ENCODE results near the gene PIK3C2A.
"Not testable (repeated sequence)": the region's sequence is repeated elsewhere in the genome, so short reads cannot be mapped to it uniquely, and the experiment has no call there.

PIK3C2A gene, protein sequence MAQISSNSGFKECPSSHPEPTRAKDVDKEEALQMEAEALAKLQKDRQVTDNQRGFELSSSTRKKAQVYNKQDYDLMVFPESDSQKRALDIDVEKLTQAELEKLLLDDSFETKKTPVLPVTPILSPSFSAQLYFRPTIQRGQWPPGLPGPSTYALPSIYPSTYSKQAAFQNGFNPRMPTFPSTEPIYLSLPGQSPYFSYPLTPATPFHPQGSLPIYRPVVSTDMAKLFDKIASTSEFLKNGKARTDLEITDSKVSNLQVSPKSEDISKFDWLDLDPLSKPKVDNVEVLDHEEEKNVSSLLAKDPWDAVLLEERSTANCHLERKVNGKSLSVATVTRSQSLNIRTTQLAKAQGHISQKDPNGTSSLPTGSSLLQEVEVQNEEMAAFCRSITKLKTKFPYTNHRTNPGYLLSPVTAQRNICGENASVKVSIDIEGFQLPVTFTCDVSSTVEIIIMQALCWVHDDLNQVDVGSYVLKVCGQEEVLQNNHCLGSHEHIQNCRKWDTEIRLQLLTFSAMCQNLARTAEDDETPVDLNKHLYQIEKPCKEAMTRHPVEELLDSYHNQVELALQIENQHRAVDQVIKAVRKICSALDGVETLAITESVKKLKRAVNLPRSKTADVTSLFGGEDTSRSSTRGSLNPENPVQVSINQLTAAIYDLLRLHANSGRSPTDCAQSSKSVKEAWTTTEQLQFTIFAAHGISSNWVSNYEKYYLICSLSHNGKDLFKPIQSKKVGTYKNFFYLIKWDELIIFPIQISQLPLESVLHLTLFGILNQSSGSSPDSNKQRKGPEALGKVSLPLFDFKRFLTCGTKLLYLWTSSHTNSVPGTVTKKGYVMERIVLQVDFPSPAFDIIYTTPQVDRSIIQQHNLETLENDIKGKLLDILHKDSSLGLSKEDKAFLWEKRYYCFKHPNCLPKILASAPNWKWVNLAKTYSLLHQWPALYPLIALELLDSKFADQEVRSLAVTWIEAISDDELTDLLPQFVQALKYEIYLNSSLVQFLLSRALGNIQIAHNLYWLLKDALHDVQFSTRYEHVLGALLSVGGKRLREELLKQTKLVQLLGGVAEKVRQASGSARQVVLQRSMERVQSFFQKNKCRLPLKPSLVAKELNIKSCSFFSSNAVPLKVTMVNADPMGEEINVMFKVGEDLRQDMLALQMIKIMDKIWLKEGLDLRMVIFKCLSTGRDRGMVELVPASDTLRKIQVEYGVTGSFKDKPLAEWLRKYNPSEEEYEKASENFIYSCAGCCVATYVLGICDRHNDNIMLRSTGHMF (N-terminal part only)

DNA sequence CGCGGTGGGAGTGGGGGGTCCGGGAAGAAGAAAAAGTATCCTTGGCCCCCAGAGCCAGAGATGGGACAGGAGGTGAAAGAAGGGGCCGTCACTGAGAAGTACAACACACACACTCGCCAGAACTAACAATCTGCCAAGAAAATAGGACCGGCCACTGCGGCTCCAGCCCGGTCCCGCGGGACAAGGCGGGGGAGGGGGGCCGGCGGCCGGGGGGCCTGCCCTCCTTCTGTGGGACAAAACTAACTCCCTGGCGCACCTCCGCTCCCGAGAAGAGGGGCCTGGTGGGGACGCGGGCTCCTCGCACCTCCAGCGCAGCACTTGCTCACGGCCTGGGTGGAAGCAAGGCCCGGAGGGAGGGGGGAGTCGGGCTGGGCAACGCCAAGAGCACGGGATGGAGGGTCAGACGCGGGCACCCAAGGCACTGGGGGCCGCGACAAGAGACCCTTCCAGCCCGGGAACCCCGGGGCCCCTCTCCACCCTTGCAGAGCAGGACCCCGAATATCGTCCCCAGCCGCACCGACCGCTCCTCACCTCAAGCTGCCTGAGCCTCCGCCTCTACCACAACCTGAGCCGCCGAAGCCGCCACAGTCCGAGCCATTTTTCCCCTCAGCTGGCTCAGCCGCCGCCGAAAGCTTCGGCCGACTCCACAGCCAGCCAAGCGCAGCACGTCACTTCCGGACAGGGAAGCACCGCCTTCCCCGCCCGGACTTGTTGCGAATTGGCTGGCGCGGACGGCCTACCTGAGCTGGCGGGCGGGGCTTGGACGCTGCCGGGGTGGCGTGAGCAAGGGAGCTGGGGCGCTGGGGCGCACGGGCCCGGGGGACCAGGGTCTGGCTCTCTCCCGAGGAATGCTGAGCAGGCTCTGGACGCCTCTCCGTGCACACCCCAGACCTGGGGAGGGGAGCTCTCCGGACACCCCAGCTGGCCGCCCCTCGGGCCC, at the start of gene PIK3C2A:
Gene PIK3C2A (minus strand): TSS at position 670 of the 940 bp plus-strand sequence. CDS start 38,245 bp downstream, outside the sequence.
- in situ Hi-C loops (cut with HindIII; ENCODE audit: low sequenced_read_pairs) = no loop called here

DNA sequence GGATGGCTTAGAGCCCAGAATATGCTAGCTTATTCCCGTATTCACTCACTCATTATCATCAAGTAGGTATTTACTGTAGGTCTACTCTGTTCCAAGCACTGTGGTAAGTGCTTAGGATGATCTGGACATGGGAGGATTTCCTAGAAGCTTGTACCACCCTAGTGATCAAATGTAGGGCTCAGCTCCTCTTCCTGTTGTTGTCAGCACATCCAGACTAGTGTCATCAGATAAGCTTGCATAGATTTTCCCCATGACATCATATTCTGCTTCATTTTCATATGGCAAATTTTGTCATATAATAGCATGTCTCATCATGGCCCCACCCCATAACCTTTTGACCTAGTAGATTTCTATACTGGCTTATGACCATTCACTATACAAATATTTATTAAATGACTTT, 49.4 kb upstream of the PIK3C2A start:
- in situ Hi-C loops (cut with HindIII; ENCODE audit: low sequenced_read_pairs) = no loop called here

- in situ Hi-C loops (cut with HindIII; ENCODE audit: low sequenced_read_pairs) = no loop called here
These were observed 48.7 kb upstream of the PIK3C2A start for GRCh38 chr11:17256512-17256911.

DNA sequence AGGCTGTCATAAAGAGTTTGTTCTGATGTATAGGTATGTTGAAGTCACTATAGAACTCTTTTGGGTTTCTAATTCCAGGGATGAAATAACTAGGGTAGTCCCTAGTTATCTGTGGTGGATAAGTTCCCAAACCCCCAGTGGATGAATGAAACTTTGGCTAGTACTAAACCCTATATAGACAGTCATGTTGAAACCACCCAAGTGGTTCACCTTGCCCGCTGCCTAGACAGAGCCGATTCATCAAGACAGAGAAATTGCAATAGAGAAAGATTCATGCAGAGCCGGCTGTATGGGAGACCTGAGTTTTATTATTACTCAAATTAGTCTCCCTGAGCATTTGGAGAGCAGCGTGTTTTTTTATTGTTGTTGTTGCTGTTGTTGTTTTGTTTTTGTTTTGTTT, 44.9 kb upstream of the PIK3C2A start:
- in situ Hi-C loops (cut with HindIII; ENCODE audit: low sequenced_read_pairs) = no loop called here

DNA sequence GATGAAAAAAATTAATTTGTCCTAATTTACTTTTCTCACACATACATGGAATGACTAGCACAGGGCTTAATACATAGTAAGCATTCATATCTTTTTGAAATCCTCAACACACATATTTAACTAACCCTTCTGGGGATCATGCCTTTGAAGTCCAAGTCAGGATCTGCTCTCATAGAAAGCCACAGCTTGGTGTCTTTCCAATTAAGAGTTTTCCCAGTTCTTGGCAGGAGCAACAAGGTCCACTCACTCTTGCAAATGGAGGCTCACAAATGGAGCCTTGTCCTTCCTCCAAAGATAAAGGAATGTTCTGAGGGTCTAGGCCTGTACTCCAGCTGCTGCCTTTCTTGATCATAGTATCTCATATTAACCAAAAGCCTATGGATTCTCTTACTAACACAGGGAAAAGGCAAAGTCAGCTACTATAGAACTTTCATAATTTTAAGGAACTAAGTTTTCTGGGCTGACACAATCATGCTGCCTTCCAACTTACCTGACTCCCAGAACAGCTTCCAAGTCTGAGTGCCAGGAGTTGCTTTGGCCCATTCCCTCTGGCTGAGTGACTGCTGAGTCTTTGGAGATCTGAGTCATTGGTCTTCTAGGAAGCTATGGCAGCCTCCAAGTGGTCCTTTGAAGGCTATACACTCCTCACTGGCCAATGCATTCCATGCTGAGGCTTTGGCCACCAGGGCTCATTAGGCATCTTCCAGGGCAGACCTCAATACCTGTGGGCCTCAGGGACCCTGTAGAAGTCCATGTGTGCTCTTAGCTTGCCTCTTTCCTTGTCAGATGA, 43.0 kb upstream of the PIK3C2A start:
- in situ Hi-C loops (cut with HindIII; ENCODE audit: low sequenced_read_pairs) = no loop called here

DNA sequence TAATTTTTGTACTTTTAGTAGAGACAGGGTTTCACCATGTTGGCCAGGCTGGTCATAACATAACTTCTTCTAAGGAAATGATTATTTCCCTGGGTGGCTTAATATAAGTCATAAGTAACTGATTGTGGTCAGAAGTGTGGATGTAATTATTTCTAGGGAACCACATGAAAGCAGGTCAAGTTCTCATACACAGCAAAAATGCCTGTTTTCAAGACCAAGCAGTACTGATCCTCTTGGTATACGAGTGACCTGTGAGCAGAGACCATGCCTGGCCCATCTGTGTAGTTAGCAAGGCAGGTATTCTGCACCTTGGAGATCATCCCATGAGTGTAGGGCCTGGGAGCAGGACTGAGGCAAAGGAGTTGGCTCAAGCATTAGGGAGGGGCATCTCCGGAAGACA, 36.3 kb upstream of the PIK3C2A start:
- in situ Hi-C loops (cut with HindIII; ENCODE audit: low sequenced_read_pairs) = no loop called here

DNA sequence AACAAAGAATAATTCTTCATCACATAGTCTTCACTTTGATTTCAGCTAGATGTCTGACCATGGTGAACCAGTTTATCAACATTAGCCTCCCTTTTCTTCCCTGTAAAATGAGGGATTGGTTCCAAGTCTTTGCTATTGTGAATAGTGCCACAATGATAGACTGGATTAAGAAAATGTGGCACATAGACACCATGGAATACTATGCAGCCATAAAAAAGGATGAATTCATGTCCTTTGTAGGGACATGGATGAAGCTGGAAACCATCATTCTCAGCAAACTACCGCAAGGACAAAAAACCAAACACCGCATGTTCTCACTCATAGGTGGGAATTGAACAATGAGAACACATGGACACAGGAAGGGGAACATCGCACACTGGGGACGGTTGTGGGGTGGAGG, 35.2 kb upstream of the PIK3C2A start:
- in situ Hi-C loops (cut with HindIII; ENCODE audit: low sequenced_read_pairs) = not testable (repeated sequence)

- in situ Hi-C loops (cut with HindIII; ENCODE audit: low sequenced_read_pairs) = no loop called here
These were observed 33.0 kb upstream of the PIK3C2A start for GRCh38 chr11:17240780-17241179.

DNA sequence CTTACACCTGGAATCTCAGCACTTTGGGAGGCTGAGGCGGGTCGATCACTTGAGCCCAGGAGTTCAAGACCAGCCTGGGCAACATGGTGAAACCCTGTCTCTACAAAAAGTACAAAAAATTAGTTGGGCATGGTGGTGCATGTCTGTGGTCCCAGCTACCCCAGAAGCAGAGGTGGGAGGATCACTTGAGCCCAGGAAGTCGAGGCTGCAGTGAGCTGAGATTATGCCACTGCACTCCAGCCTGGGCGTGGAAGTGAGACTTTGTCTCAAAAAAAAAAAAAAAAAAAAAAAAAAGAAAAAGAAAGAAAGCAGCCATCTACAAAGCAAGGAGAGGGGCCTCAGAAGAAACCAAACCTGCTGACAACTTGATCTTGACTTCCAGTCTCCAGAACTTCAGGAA, 32.1 kb upstream of the PIK3C2A start:
- in situ Hi-C loops (cut with HindIII; ENCODE audit: low sequenced_read_pairs) = not testable (repeated sequence)

GRCh38 chr11:17238377-17238776, 30.6 kb upstream of the PIK3C2A start:
- in situ Hi-C loops (cut with HindIII; ENCODE audit: low sequenced_read_pairs) = no loop called here

GRCh38 chr11:17233101-17233500, 25.3 kb upstream of the PIK3C2A start:
- in situ Hi-C loops (cut with HindIII; ENCODE audit: low sequenced_read_pairs) = no loop called here

DNA sequence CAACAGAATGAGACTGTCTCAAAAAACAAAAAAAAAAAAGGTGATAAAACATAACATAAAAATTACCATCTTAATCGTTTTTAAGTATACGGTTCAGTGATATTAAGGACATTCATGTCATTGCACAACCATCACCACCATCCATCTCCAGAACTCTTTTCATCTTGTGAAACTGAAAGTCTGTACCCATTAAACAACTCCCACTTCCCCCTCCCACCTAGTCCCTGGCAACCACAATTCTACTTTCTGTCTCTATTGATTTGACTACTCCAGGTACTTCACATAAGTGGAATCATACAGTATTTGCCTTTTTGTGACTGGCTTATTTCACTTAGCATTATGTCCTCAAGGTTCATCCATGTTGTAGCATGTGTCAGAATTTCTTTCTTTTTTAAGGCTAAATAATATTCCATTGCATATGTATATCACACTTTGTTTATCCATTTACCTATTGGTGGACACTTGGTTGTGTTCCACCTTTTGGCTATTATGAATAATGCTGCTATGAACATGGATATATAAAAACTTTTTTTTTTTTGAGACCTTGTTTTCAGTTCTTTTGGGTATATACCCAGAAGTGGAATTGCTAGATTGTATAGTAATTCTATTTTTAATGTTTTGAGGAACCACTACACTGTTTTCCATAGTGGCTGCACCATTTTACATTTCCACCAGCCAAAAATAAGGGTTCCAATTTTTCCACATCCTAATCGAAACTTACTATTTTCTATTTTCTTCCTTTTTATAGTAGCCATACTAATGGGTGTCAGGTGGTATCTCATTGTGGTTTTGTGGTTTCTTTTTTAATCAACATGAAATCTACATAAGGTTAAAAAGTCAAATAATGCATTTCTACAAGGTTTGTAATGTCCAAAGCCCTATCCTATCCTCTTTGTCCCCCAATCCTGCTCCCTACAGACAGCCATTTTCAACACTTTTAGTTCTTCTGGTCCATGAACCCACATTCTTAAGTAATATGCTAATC, 23.4 kb upstream of the PIK3C2A start:
- in situ Hi-C loops (cut with HindIII; ENCODE audit: low sequenced_read_pairs) = no loop called here

DNA sequence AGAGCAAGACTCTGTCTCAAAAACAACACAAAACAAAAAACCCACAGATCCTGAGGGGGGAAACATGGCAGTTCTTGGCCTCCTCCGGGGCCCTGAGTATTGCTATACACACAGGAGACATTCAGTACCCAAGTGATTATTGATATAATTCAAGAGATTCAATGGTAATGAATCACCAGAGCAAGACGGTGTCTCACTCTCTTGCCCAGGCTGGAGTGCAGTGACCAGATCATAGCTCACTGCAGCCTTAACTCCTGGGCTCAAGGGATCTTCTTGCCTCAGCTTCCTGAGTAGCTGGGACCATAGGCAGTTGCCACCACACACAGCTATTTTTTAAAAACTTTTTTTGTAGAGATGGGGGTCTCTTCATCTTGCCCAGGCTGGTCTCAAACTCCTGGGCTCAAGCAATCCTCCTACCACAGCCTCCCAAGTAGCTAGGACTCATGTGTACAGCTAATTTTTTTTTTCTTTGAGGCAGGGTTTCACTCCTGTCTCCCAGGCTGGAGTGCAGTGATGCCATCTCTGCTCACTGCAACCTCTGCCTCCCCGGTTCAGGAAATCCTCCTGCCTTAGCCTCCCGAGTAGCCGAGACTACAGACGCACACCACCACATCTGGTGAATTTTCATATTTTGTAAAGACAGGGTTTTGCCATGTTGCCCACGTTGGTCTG, 21.8 kb upstream of the PIK3C2A start:
- in situ Hi-C loops (cut with HindIII; ENCODE audit: low sequenced_read_pairs) = no loop called here

- in situ Hi-C loops (cut with HindIII; ENCODE audit: low sequenced_read_pairs) = not testable (repeated sequence)
These were observed 20.6 kb upstream of the PIK3C2A start for GRCh38 chr11:17228186-17228925.

DNA sequence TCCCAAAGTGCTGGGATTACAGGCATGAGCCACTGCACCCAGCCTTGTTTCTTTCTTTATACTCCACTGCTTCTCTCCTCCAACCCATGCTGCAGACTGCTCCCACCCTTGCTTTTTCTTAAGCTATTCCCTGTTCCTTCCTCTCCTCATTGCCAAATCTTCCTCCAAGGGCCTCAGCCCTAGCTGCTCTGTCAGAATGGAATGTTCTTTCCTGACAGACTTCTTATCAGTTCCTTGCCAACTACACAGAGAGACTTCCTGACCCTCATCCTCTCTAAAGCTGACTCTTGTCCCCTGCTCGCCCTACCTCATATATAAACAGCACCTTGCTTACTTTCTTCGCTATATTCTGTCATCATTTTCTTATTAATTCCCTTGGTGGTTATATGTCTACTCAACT, 16.9 kb upstream of the PIK3C2A start:
- in situ Hi-C loops (cut with HindIII; ENCODE audit: low sequenced_read_pairs) = no loop called here

- in situ Hi-C loops (cut with HindIII; ENCODE audit: low sequenced_read_pairs) = no loop called here
These were observed 14.2 kb upstream of the PIK3C2A start for GRCh38 chr11:17221968-17222367.

DNA sequence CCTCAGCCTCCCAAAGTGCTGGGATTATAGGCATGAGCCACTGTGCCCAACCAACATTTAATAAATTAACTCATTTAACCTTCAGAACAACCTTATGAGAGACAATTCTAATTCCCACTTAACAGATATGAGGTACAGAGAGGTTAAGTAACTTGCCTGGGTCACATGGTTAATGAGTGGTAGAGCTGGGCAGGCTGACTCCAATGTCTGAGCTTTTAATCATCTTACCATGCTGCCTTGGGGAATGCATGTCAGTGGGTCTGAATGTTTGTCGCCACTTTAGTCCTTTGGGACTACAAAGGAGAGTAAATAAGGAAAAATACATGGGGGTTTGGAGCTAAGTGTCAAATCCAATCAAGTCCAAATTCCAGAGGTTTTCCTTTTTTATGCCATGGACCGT, 11.2 kb upstream of the PIK3C2A start:
- in situ Hi-C loops (cut with HindIII; ENCODE audit: low sequenced_read_pairs) = no loop called here

Measured in DLD1 (cell line).